Stimulated activated naive CD4-positive, alpha-beta T cell (primary cell): ENCODE results near the gene TAGAP.

ENCODE experiments used
- DNase-seq, 6 experiments: peaks; one replicate each; lab custom pipeline; 2025; lab: John Stamatoyannopoulos, UW

Gene TAGAP

GRCh38 chr6:159071843-159072769 is 27.3 kb upstream of the TAGAP start:
- DNase-seq = no peak

GRCh38 chr6:159068904-159069578 is 24.2 kb upstream of the TAGAP start:
- DNase-seq = no peak

- DNase-seq = no peak
Observed at GRCh38 chr6:159067334-159067733, 22.5 kb upstream of the TAGAP start.

- no peak for DNase-seq
Observed at GRCh38 chr6:159066483-159066882, 21.7 kb upstream of the TAGAP start.

- no peak for DNase-seq
Observed at GRCh38 chr6:159065759-159066329, 21.1 kb upstream of the TAGAP start.

- DNase-seq = no peak
Observed at GRCh38 chr6:159065091-159065490, 20.3 kb upstream of the TAGAP start.

GRCh38 chr6:159064477-159064876 is 19.7 kb upstream of the TAGAP start:
- peak in 1 of 6 experiments; percentile 10 for DNase-seq

GRCh38 chr6:159063549-159063948 is 18.8 kb upstream of the TAGAP start:
- no peak for DNase-seq

- no peak for DNase-seq
Observed at GRCh38 chr6:159062976-159063375, 18.2 kb upstream of the TAGAP start.

GRCh38 chr6:159062564-159062945 is 17.8 kb upstream of the TAGAP start:
- DNase-seq = peak; percentile 15 to 91 (median 60)

GRCh38 chr6:159061805-159062563 is 17.2 kb upstream of the TAGAP start:
- DNase-seq = peak in 3 of 6 experiments; percentile 84 to 91 (median 86)

- DNase-seq = no peak
Observed at GRCh38 chr6:159061146-159061545, 16.4 kb upstream of the TAGAP start.

- DNase-seq = no peak
Observed at GRCh38 chr6:159059885-159060506, 15.2 kb upstream of the TAGAP start.

GRCh38 chr6:159059141-159059540 is 14.3 kb upstream of the TAGAP start:
- DNase-seq = no peak

- no peak for DNase-seq
Observed at GRCh38 chr6:159056899-159057298, 12.1 kb upstream of the TAGAP start.

GRCh38 chr6:159056432-159056831 is 11.6 kb upstream of the TAGAP start:
- no peak for DNase-seq

GRCh38 chr6:159056003-159056402 is 11.2 kb upstream of the TAGAP start:
- DNase-seq = no peak

GRCh38 chr6:159053781-159054398 is 9.1 kb upstream of the TAGAP start:
- no peak for DNase-seq

- no peak for DNase-seq
Observed at GRCh38 chr6:159052720-159053119, 7.9 kb upstream of the TAGAP start.

GRCh38 chr6:159047891-159048685 is 3.3 kb upstream of the TAGAP start:
- DNase-seq = no peak
